Activated CD4-positive, alpha-beta T cell treated with anti-CD3 and anti-CD28 coated beads, Interleukin-10, Interleukin-2, amounts not matched to agents 100 ng/mL and 50 ng/mL, durations not matched to agents 16 hours and 8 hours (primary cell): ENCODE results near the gene CUL5.
A peak's percentile ranks its signal among the peaks of the same experiment; 100 is the strongest.
"Not testable (repeated sequence)": the region's sequence is repeated elsewhere in the genome, so short reads cannot be mapped to it uniquely, and the experiment has no call there.

Experiments
- DNase-seq: peaks from one replicate; pipeline ENCODE4 v3.0.0-alpha.2; 2020

Gene CUL5

DNA sequence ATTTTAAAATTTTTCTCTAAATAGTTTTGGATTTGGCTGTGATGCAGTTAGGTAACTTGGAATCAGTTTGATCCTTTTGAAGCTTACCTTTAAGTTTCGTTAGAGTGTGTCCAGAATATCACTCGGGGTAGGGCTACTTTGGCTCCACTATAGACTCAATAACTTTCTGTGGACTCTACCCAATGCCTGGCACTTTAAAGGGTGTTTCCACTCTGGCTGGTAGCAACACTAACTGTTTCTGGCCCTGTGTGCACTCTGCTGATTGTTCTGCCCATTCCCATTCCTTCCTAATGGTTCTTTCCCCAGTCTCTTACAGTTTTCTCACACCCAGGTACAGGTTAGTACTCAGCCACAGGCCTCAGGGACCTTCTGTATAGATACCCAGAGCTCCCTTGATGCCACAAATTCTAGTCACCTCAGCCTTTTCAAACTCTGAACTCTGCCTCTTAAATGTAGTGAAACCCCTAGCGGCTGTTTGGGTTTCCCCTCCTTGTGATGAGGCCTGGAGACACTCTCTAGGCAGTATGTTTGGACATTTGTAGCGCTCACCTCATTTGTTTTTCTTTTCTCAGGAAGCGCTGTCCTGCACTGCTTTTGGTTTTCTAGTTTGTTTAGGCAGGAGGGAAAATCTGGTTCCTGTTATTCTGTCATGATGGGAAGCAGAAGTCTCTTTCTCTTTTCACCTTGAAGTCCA, 16.8 kb downstream of the CUL5 start:
- DNase-seq = peak; percentile 7

- no peak for DNase-seq
These were observed 18.4 kb downstream of the CUL5 start for GRCh38 chr11:108027057-108027456.

DNA sequence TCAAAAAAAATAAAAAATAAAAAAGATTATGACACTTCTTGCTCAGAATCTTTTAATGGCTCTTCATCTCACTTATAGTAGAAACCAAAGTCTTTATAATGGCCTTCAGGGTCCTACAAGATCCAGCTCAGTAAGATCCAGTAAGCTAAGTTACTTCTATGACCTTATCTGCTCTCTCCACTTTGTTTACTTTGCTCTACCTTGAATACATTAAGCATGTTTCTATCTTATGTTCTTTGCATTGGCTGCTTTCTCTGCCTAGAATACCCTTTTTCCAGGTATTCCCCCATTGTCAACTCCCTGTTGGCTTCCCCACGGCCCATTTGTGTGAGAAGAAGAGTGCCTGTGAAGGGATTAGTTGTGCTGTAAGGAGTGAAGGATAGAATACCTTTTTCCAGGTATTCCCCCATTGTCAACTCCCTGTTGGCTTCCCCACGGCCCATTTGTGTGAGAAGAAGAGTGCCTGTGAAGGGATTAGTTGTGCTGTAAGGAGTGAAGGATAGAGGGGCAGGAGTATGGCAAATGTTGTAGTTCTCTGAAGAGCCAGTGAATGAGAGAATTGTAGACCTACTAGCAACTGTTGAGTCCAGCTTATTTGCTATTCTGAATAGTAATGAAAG, 20.2 kb downstream of the CUL5 start:
- DNase-seq = not testable (repeated sequence)

DNA sequence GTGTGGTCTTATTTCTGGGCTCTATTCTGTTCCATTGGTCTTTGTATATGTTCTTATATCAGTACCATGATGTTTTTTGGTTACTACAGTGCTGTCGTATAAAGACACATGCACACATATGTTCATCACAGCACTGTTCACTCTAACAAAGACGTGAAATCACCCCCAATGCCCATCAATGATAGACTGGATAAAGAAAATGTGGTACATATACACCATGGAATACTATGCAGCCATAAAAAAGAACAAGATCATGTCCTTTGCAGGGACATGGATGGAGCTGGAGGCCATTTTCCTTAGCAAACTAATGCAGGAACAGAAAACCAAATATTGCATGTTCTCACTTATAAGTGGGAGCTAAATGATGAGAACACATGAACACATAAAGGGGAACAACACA, 22.9 kb downstream of the CUL5 start:
- DNase-seq = not testable (repeated sequence)

DNA sequence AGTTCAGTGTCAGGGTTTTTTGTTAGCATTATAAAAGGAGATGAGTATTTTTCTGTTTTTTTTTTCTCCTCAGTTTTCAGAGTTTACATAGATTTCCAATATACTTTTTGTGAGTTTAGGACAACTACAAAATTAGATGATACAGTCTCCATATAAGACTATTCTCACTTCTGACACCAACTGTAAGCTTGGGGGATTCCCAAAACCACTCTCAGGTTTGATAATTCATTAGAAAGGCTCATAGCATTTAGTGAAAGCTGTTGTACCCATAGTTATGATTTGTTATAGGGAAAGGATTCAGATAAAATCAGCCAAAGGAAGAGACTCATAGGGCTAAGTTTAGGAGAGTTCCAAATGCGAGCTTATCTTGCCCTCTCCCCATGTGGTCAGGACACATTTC, 24.1 kb downstream of the CUL5 start:
- DNase-seq = peak; percentile 7

DNA sequence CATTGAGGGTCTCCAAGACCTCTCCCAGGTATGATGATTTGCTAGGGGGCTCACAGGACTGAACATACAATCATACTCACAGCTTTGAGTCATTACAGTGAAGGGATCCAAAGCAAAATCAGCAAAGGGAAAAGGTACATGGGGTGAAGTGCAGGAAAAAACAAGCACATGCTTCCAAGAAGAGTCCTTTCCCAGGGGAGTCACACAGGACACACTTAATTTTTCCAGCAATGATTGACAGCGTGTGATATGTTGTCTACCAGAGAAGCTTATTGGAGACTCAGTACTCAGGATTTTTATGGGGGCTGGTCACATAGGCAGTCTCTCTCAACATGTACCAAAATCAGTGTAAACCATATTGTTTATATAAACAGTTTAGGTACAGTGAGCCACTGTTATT, 25.3 kb downstream of the CUL5 start:
- no peak for DNase-seq

- DNase-seq = no peak
These were observed 26.3 kb downstream of the CUL5 start for GRCh38 chr11:108034952-108035351.

DNA sequence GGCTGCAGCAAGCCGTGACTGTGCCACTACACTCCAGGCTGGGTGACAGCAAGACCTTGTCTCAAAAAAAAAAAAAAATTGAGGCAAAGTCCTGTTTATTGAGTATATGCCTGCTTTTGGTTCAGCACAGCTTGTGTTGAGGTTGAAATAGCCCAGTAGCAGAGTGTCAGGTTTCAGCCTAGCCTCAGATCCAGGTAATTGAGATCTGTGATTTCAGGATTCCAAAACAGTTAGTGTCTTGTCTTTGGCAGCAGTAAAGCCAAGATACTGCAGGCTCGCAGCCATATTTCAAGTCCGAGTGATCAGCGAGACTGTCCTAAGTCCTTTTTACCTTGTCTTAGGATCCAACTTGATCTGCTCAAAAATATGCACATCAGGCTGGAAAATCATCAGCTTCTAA, 27.0 kb downstream of the CUL5 start:
- no peak for DNase-seq

- DNase-seq = no peak
These were observed 28.5 kb downstream of the CUL5 start for GRCh38 chr11:108037211-108037610.

DNA sequence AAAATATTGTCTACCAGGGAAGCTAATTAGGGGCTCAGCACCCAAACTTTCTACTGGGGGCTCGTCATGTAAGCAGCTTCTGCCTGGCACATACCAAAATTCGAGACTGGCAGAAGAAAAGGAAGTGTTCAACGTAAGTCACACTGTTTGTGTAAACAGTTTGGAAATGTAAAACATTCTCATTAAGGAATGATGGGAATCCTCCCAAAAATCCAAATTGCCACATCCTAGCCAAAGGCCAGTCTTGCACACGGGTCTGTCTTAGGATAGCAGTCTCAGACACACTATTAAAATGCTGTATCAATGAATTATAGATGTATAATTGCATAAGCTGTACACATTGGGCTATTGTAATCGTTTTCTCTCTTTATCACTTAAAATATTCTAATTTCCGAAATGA, 28.9 kb downstream of the CUL5 start:
- no peak for DNase-seq

- DNase-seq = no peak
These were observed 39.6 kb downstream of the CUL5 start for GRCh38 chr11:108048269-108048668.

DNA sequence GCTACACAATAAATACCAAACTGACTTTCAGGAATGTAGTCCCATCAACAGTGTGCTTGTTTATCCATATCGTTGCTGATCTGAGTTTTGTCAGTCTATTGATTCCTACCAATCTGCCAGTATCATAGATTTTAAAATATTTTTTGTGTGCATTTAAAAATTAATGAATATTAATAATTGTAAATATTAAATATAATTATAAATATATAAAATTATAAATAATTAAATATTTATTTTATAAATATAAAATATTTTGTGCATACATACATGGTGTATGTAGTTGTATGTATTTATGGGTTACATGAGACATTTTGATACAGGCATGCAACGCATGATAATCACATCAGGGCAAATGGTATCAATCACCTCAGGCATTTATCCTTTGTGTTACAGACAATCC, 53.6 kb downstream of the CUL5 start:
- no peak for DNase-seq

GRCh38 chr11:108063410-108063809, 54.7 kb downstream of the CUL5 start:
- DNase-seq = no peak

GRCh38 chr11:108069947-108070346, 61.2 kb downstream of the CUL5 start:
- peak; percentile 31 for DNase-seq

- no peak for DNase-seq
These were observed 76.1 kb downstream of the CUL5 start for GRCh38 chr11:108084811-108085210.

GRCh38 chr11:108085672-108086071, 77.0 kb downstream of the CUL5 start:
- DNase-seq = no peak

- DNase-seq = no peak
These were observed 83.4 kb downstream of the CUL5 start for GRCh38 chr11:108092134-108092533.

- no peak for DNase-seq
These were observed 84.6 kb downstream of the CUL5 start for GRCh38 chr11:108093128-108093904.

DNA sequence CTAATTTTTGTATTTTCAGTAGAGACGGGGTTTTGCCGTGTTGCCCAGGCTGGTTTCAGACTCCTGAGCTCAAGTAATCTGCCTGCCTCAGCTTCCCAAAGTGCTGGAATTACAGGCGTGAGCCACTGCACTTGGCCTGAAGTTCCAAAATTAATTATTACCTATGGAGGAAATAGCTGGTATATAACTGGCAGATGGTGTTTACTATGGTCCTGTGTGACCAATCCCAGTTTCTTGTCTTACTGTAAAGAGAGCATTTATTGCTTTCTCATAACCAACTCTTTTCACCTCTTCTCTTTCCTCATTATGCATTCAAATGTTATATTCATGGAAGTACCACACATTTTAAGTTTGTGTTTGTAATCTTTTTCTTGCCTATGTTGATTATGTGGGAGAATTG, 88.5 kb downstream of the CUL5 start:
- no peak for DNase-seq

GRCh38 chr11:108101090-108101775, 92.5 kb downstream of the CUL5 start:
- no peak for DNase-seq

- no peak for DNase-seq
These were observed 102.4 kb downstream of the CUL5 start for GRCh38 chr11:108111126-108111525.

DNA sequence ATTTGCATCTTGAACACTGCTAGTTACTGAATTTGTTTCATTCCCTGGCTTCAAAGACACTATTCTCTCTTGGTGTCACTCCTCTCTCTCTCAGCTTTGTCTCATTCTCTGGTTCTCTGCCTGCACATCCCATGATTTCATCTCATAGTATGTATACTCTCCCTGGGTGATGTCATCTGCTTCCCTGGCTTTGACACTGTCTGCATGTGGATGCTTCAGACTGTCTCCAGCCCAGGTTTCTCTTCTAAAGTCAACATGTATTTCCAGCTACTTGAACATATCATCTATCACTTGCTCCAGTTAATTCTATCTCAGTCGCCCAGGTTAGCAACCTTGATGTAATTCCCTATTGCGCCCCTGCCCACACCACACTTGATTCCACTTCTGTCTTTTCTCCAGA, 103.4 kb downstream of the CUL5 start:
- DNase-seq = no peak

GRCh38 chr11:108115500-108116140, 106.9 kb downstream of the CUL5 start:
- no peak for DNase-seq
